IMR-90 (cell line): ENCODE data around the gene LAIR2. TPM values are rescaled to one million over a fixed set of nuclear protein-coding genes. Genes with fewer than 3 reads are reported as not detected.

Experiments used
- ATAC-seq: fragments of 200-7000 bp; cut with Tn5 transposase; 2 replicates; pipeline ENCODE4 v1.9.1; 2020; ENCODE audit warnings: low read depth, mild to moderate bottlenecking, moderate library complexity
- BruUV-seq: library from RNA; stranded (reverse); fragments of 400-500 nt; replicated peaks from 2 replicates; lab custom pipeline; 2021; lab: Mats Ljungman, UMichigan
- CTCF ChIA-PET: fragments of 300-600 bp; formaldehyde crosslinking; extraction: SDS; loops from one replicate; lab custom pipeline; 2021; ENCODE audit warnings: antibody characterized with exemption; lab: Yijun Ruan, JAX
- POLR2A ChIA-PET: fragments of 300-600 bp; sonication (Branson Sonifier 250); formaldehyde crosslinking; loops from one replicate; lab custom pipeline; 2022; ENCODE audit warnings: antibody characterized with exemption; ENCODE audit not compliant: unreplicated experiment; lab: Charles Lee
- DNase-seq: peaks from one replicate; pipeline ENCODE4 v3.0.0; 2013
- H2AFZ ChIP-seq: replicated peaks from 2 replicates; pipeline ENCODE3; 2013; ENCODE audit warnings: low read length, mild to moderate bottlenecking; ENCODE audit not compliant: poor library complexity
- H2AK5ac ChIP-seq: 2 replicates; pipeline ENCODE4 v1.6.1; 2013; ENCODE audit warnings: low read depth, low read length, inconsistent platforms
- H2AK9ac ChIP-seq: replicated peaks from 2 replicates; pipeline ENCODE3; 2013; ENCODE audit warnings: mild to moderate bottlenecking, low read depth, low read length, moderate library complexity; ENCODE audit not compliant: poor library complexity
- H2BK120ac ChIP-seq: 2 replicates; pipeline ENCODE4 v1.6.1; 2013; ENCODE audit warnings: low read depth, low read length, inconsistent platforms
- H2BK15ac ChIP-seq: 3 replicates; pipeline ENCODE4 v1.6.1; 2013; ENCODE audit warnings: low read depth, low read length, inconsistent platforms
- H2BK20ac ChIP-seq: 2 replicates; pipeline ENCODE4 v1.6.1; 2013; ENCODE audit warnings: low read depth, mild to moderate bottlenecking, inconsistent platforms, low read length, moderate library complexity
- H2BK5ac ChIP-seq: 2 replicates; pipeline ENCODE4 v1.6.1; 2013; ENCODE audit warnings: mild to moderate bottlenecking, low read depth, low read length, inconsistent platforms; ENCODE audit not compliant: poor library complexity, severe bottlenecking
- H3K14ac ChIP-seq: replicated peaks from 2 replicates; pipeline ENCODE4 v1.6.1; 2013; ENCODE audit warnings: low read depth, low read length, inconsistent platforms
- H3K18ac ChIP-seq: 2 replicates; pipeline ENCODE4 v1.6.1; 2013; ENCODE audit warnings: low read depth, low read length, control low read depth
- H3K23ac ChIP-seq: 2 replicates; pipeline ENCODE4 v1.6.1; 2013; ENCODE audit warnings: low read depth, low read length, inconsistent platforms
- H3K27ac ChIP-seq: 2 replicates; pipeline ENCODE4 v1.5.1; 2013; ENCODE audit warnings: mild to moderate bottlenecking, control low read depth, low read length; ENCODE audit not compliant: insufficient read depth
- H3K27me3 ChIP-seq: 2 replicates; pipeline ENCODE4 v1.6.1; 2013; ENCODE audit warnings: low read length; ENCODE audit not compliant: control insufficient read depth, insufficient read depth
- H3K36me3 ChIP-seq: 2 replicates; pipeline ENCODE4 v1.6.1; 2013; ENCODE audit warnings: low read length, mixed read lengths; ENCODE audit not compliant: control insufficient read depth, insufficient read depth
- H3K4ac ChIP-seq: 2 replicates; pipeline ENCODE4 v1.6.1; 2013; ENCODE audit warnings: low read depth, low read length, inconsistent platforms
- H3K4me1 ChIP-seq: 2 replicates; pipeline ENCODE4 v1.6.1; 2013; ENCODE audit warnings: low read length, mixed read lengths; ENCODE audit not compliant: control insufficient read depth, insufficient read depth
- H3K4me2 ChIP-seq: 2 replicates; pipeline ENCODE4 v1.6.1; 2013; ENCODE audit warnings: low read depth, mild to moderate bottlenecking, control low read depth, low read length, moderate library complexity
- H3K4me3 ChIP-seq: 2 replicates; pipeline ENCODE4 v1.5.1; 2013; ENCODE audit warnings: low read depth, mild to moderate bottlenecking, control low read depth, low read length, moderate library complexity; ENCODE audit not compliant: insufficient read depth
- H3K56ac ChIP-seq: 2 replicates; pipeline ENCODE4 v1.6.1; 2013; ENCODE audit warnings: low read length, inconsistent platforms; ENCODE audit not compliant: insufficient read depth; ENCODE audit errors: extremely low read depth
- H3K79me1 ChIP-seq, 2 experiments: 2 replicates each; pipeline ENCODE4 v1.6.1; 2013; ENCODE audit warnings: low read length in 2 of 2, inconsistent platforms in 1 of 2, low read depth in 1 of 2
- H3K9ac ChIP-seq: 2 replicates; pipeline ENCODE4 v1.6.1; 2013; ENCODE audit warnings: low read depth, low read length, control low read depth
- H3K9me1 ChIP-seq: 2 replicates; pipeline ENCODE4 v1.6.1; 2013; ENCODE audit warnings: low read length, inconsistent platforms; ENCODE audit not compliant: insufficient read depth
- H3K9me3 ChIP-seq: 2 replicates; pipeline ENCODE4 v1.6.1; 2013; ENCODE audit warnings: low read length; ENCODE audit not compliant: control insufficient read depth, insufficient read depth
- H4K20me1 ChIP-seq: 2 replicates; pipeline ENCODE4 v1.6.1; 2013; ENCODE audit warnings: low read length, inconsistent platforms; ENCODE audit not compliant: insufficient read depth
- H4K5ac ChIP-seq: 2 replicates; pipeline ENCODE4 v1.6.1; 2013; ENCODE audit warnings: mild to moderate bottlenecking, low read depth, low read length, control low read depth
- H4K8ac ChIP-seq, 2 experiments: 2 replicates each; pipeline ENCODE4 v1.6.1; 2013; ENCODE audit warnings: low read depth in 2 of 2, low read length in 2 of 2, control low read depth in 1 of 2, inconsistent platforms in 1 of 2
- H4K91ac ChIP-seq: 2 replicates; pipeline ENCODE4 v1.6.1; 2013; ENCODE audit warnings: low read depth, low read length, inconsistent platforms; ENCODE audit not compliant: insufficient read depth
- BHLHE40 ChIP-seq: fragments of 150-350 bp; IDR thresholded peaks from 2 replicates; pipeline ENCODE4 v1.6.1; 2016; ENCODE audit warnings: mild to moderate bottlenecking, low read depth, low read length
- CEBPB ChIP-seq: IDR thresholded peaks from 2 replicates; pipeline ENCODE4 v1.6.1; 2012; ENCODE audit warnings: low read depth, low read length, improper control_type of control experiment
- CHD1 ChIP-seq: IDR thresholded peaks from 2 replicates; pipeline ENCODE4 v1.6.1; 2012; ENCODE audit warnings: low read depth, low read length, improper control_type of control experiment
- FOS ChIP-seq: fragments of 150-350 bp; IDR thresholded peaks from 2 replicates; pipeline ENCODE4 v1.6.1; 2016; ENCODE audit warnings: low read depth, low read length
- MAFK ChIP-seq: IDR thresholded peaks from 2 replicates; pipeline ENCODE4 v1.6.1; 2012; ENCODE audit warnings: low read depth, low read length, improper control_type of control experiment
- MAZ ChIP-seq: IDR thresholded peaks from 2 replicates; pipeline ENCODE4 v1.6.1; 2012; ENCODE audit warnings: low read depth, mild to moderate bottlenecking, low read length, improper control_type of control experiment, moderate library complexity, borderline replicate concordance
- MXI1 ChIP-seq: IDR thresholded peaks from 2 replicates; pipeline ENCODE4 v1.6.1; 2012; ENCODE audit warnings: low read depth, mild to moderate bottlenecking, low read length, moderate library complexity, borderline replicate concordance
- NFE2L2 ChIP-seq: fragments of 150-350 bp; IDR thresholded peaks from 2 replicates; pipeline ENCODE4 v1.6.1; 2016; ENCODE audit warnings: low read depth, mild to moderate bottlenecking, low read length
- POLR2A ChIP-seq: IDR thresholded peaks from 2 replicates; pipeline ENCODE4 v1.6.1; 2012; ENCODE audit warnings: mild to moderate bottlenecking, low read depth, low read length
- RAD21 ChIP-seq: IDR thresholded peaks from 2 replicates; pipeline ENCODE4 v1.6.1; 2012; ENCODE audit warnings: low read length, improper control_type of control experiment
- RFX5 ChIP-seq: IDR thresholded peaks from 2 replicates; pipeline ENCODE4 v1.8.0; 2012; ENCODE audit warnings: low read depth, mild to moderate bottlenecking, low read length, moderate library complexity
- SMC3 ChIP-seq: fragments of 150-350 bp; IDR thresholded peaks from 2 replicates; pipeline ENCODE4 v1.6.1; 2016; ENCODE audit warnings: low read depth, mild to moderate bottlenecking, antibody characterized with exemption, low read length, moderate library complexity
- WGBS, 2 experiments: methylation state at CpG; one replicate each; pipeline versions ENCODE4 v1.1.5 to v1.1.7; 2013; ENCODE audit warnings: missing lambda C conversion rate in 2 of 2; ENCODE audit not compliant: insufficient read length in 1 of 2; ENCODE audit errors: extremely low coverage in 2 of 2; 5-methylcytosine and 5-hydroxymethylcytosine counted together
- dilution Hi-C: fragments of 300-500 bp; cut with HindIII; formaldehyde crosslinking; loops from one replicate; pipeline ENCODE4 v1.14.3; 2018; ENCODE audit warnings: low sequenced_read_pairs; ENCODE audit not compliant: unreplicated experiment
- in situ Hi-C: fragments of 300-500 bp; cut with MboI; formaldehyde crosslinking; loops from 3 replicates; pipeline ENCODE4 v1.14.3; 2019; ENCODE audit warnings: low sequenced_read_pairs, inconsistent platforms, mixed read lengths
- intact Hi-C: fragments of 100-400 bp; cut with micrococcal nuclease; formaldehyde crosslinking; loops from 2 replicates; pipeline ENCODE4 v1.10.0; 2022
- polyA plus RNA-seq, 3 experiments: library from polyadenylated mRNA; depleted of rRNA; stranded (reverse); fragments of >200 nt; gene quantifications; 2 replicates each; pipeline ENCODE4 v1.2.3, GENCODE V29; 2012; ENCODE audit warnings: low replicate concordance in 1 of 3
- total RNA-seq: library from RNA; depleted of rRNA; stranded (reverse); fragments of >200 nt; gene quantifications from 2 replicates; pipeline ENCODE4 v1.2.3, GENCODE V29; 2012
- TF ChIP-seq, protein P1 (sequence below): conservative IDR thresholded peaks from 2 replicates; pipeline ENCODE4 v1.5.1; 2012; ENCODE audit warnings: mild to moderate bottlenecking, low read depth, low read length, improper control_type of control experiment
- TF ChIP-seq, protein P2 (sequence below): fragments of 150-350 bp; IDR thresholded peaks from 2 replicates; pipeline ENCODE4 v1.6.1; 2017; ENCODE audit warnings: mild to moderate bottlenecking, antibody characterized with exemption, low read length, low read depth
- TF ChIP-seq, protein P3 (sequence below): fragments of 150-350 bp; IDR thresholded peaks from 2 replicates; pipeline ENCODE4 v1.6.1; 2016; ENCODE audit warnings: low read depth, mild to moderate bottlenecking, low read length, moderate library complexity, borderline replicate concordance

The LAIR2 gene
- total and polyA plus RNA-seq, 2 of the 4 experiments (the other 2 are of a cell fraction), result not detected

DNA sequence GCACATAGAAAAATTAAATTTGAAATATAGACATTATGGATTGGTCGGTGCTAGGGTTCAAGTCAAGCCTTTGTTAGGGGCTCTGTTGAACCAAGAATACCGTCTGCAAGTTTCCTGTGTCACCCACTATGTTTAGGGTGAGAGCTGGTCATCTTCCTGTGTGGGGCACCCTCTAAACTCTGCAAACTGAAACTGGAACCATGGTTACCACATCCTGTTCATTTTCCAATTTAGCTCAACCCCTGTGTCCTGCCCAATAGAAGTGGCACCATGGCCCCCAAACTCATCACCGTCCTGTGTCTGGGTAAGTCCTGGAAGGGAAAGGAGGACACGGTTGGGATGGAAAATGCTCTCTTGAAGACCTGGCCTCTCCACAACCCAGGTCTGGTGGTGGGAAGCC is 29.9 kb downstream of the LAIR2 start:
- Histone ChIP-seq H3K18ac (no peak overlapping the region), H3K36me3 (no peaks in the 10 kb centered on the region), H3K27ac (no peak overlapping the region), H2AK9ac (no peak overlapping the region), H3K4ac (no peak overlapping the region), H4K91ac (no peak overlapping the region), H3K79me1 (no peaks in the 10 kb centered on the region), H3K4me2 (no peak overlapping the region), H3K56ac (no peak overlapping the region), H2BK120ac (no peak overlapping the region), H4K20me1 (no peaks in the 10 kb centered on the region), H3K4me3 (no peak overlapping the region), H2BK20ac (no peak overlapping the region), H3K9me1 (no peaks in the 10 kb centered on the region), H2AFZ (no peak overlapping the region), H4K5ac (no peak overlapping the region), H3K4me1 (no peaks in the 10 kb centered on the region), H2BK15ac (no peak overlapping the region), H2BK5ac (no peak overlapping the region), H3K14ac (no peak overlapping the region), H4K8ac (no peak overlapping the region), H3K9me3 (peaks cover 24% of the 10 kb centered on the region), H3K23ac (no peak overlapping the region), H3K27me3 (no peaks in the 10 kb centered on the region), H2AK5ac (no peak overlapping the region), H3K9ac (no peak overlapping the region)
- no CpG with 5 or more reads among the region's 4 CpGs for WGBS, 2 experiments
- TF ChIP-seq, protein P1, sequence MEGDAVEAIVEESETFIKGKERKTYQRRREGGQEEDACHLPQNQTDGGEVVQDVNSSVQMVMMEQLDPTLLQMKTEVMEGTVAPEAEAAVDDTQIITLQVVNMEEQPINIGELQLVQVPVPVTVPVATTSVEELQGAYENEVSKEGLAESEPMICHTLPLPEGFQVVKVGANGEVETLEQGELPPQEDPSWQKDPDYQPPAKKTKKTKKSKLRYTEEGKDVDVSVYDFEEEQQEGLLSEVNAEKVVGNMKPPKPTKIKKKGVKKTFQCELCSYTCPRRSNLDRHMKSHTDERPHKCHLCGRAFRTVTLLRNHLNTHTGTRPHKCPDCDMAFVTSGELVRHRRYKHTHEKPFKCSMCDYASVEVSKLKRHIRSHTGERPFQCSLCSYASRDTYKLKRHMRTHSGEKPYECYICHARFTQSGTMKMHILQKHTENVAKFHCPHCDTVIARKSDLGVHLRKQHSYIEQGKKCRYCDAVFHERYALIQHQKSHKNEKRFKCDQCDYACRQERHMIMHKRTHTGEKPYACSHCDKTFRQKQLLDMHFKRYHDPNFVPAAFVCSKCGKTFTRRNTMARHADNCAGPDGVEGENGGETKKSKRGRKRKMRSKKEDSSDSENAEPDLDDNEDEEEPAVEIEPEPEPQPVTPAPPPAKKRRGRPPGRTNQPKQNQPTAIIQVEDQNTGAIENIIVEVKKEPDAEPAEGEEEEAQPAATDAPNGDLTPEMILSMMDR, result no peak
- TF ChIP-seq, protein P2, sequence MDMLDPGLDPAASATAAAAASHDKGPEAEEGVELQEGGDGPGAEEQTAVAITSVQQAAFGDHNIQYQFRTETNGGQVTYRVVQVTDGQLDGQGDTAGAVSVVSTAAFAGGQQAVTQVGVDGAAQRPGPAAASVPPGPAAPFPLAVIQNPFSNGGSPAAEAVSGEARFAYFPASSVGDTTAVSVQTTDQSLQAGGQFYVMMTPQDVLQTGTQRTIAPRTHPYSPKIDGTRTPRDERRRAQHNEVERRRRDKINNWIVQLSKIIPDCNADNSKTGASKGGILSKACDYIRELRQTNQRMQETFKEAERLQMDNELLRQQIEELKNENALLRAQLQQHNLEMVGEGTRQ, result no peak
- TF ChIP-seq BHLHE40 (no peak), RFX5 (no peak), RAD21 (no peak), FOS (no peak), MXI1 (no peak), NFE2L2 (no peak), MAFK (no peak), POLR2A (no peak), CEBPB (no peak), SMC3 (no peak), CHD1 (no peak), MAZ (no peak)
- TF ChIP-seq, protein P3, sequence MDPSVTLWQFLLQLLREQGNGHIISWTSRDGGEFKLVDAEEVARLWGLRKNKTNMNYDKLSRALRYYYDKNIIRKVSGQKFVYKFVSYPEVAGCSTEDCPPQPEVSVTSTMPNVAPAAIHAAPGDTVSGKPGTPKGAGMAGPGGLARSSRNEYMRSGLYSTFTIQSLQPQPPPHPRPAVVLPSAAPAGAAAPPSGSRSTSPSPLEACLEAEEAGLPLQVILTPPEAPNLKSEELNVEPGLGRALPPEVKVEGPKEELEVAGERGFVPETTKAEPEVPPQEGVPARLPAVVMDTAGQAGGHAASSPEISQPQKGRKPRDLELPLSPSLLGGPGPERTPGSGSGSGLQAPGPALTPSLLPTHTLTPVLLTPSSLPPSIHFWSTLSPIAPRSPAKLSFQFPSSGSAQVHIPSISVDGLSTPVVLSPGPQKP, result no peak
- ChIA-PET POLR2A (no interaction called here), CTCF (no interaction called here)
- dilution Hi-C loops, result no loop called here
- in situ Hi-C loops, result no loop called here
- DNase-seq, result no peak
- intact Hi-C loops, result no loop called here
- ATAC-seq, result no peak
- no TSS peak for BruUV-seq
